Measurements from ENCODE around the gene USP21.
A peak's percentile ranks its signal among the peaks of the same experiment; 100 is the strongest.

The USP21 gene

DNA sequence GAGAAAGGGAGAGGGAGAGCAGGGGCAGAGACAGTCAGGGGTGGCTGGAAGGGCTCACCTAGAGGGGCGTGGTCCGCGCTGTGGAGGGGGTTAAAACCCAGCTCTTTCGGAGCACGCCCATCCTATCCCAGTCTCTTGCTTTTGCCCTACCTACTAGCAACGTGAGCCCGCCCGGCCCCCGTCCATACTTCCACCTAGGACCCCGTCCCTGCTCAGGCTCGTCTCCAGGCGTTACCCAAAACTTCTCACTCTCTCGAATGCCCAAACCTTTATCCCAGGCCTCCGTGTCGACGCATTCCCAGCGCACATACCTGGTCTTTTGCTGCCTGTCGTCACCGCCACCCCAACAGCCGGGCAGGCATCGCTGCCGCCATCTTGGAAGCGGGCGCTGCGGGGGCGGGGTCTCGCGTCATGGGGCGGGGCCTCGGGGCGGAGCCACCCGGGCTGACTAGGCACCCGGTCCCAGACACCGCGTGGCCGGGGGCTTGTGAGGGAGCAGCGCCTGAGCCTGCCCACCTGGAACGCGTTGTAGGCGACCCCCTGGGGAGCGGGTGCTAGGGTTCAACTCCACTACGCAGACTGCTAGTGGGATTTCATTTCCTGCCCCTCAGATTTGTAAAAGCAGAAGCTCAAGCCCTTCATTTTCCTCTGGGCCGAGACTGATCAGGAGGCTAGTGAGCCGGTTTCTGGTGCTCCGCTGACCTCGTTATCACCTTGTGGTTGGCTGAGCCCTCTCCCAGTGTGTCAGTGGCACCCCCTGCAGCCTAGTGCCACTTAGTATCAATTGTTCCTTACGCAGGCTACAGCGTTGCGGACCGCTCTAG is 18.0 kb downstream of the USP21 start, which contains the start of gene B4GALT3:
TSS of gene B4GALT3 (minus strand) at position 396 of the 824 bp plus-strand sequence. CDS start 1,447 bp downstream, outside the sequence.
- DNase-seq (ENCODE audit: low read depth): peak; percentile 61
- H3K4me3 ChIP-seq (ENCODE audit: low read length): peak within 1 kb of the TSS; percentile 98
- TF ChIP-seq, protein P1, sequence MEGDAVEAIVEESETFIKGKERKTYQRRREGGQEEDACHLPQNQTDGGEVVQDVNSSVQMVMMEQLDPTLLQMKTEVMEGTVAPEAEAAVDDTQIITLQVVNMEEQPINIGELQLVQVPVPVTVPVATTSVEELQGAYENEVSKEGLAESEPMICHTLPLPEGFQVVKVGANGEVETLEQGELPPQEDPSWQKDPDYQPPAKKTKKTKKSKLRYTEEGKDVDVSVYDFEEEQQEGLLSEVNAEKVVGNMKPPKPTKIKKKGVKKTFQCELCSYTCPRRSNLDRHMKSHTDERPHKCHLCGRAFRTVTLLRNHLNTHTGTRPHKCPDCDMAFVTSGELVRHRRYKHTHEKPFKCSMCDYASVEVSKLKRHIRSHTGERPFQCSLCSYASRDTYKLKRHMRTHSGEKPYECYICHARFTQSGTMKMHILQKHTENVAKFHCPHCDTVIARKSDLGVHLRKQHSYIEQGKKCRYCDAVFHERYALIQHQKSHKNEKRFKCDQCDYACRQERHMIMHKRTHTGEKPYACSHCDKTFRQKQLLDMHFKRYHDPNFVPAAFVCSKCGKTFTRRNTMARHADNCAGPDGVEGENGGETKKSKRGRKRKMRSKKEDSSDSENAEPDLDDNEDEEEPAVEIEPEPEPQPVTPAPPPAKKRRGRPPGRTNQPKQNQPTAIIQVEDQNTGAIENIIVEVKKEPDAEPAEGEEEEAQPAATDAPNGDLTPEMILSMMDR (conservative IDR thresholded peaks at IDR 0.05; ENCODE audit: low read length): 0 out of 2 replicates have a peak, but pooled peaks have one; percentile 5

DNA sequence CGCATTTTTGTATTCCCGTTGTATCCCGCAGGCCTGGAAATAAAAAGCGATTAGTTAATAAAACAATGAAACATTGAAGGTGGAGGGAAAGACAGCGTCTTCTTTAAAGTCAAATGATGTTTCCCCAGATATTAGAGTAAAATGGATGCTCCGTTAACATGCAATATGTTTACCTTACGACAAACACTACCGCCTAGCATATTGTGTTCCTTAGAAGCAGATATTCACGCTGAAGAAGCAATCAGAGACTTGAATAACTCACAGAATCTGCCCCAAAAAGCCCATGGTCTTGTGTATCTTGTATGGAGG is 18.6 kb downstream of the USP21 start:
- TF ChIP-seq, protein P1 (conservative IDR thresholded peaks at IDR 0.05; ENCODE audit: low read length): no peak
- H3K4me3 ChIP-seq (ENCODE audit: low read length): peak overlapping the region; percentile 98
- no peak for DNase-seq (ENCODE audit: low read depth)

DNA sequence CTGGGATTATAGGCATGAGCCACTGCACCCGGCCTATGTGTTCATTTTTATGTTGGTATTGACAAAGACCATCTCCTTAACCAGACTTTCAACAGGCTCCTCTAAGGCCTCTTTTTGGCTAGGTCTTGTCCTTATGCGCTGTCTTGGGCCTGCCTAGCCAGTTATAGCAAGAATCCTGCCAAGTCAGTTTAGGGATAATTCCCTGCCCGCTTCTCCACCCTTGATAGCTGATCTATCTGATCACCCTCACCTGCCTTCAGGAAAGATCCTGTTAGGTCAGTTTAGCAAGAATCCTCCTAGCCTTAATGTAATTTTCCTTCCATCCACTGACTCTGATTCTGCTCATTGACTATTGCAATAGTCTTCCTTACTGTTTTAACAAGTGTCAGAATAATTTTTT is 20.4 kb downstream of the USP21 start:
- TF ChIP-seq, protein P1 (conservative IDR thresholded peaks at IDR 0.05; ENCODE audit: low read length): no peak
- H3K4me3 ChIP-seq (ENCODE audit: low read length): no peak overlapping the region
- no peak for DNase-seq (ENCODE audit: low read depth)

DNA sequence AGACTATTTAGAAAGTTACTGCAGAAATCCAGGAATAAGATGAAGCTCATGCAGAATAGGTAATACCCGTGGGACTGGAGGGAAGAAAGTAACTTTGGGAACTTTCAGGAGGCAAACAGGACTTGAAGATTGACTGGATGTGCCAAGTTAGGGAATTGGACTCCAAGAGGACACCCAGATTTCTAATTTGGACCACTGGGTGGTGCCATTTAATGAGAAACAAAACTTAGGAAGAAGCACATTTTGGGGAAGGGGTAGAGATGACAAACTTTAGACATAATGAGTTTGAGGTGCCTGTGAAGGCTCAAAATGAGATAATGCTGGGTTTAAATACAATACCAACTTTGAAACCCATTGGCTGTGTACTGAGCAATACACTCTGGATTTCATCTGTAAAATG is 21.3 kb downstream of the USP21 start:
- DNase-seq (ENCODE audit: low read depth): no peak
- TF ChIP-seq, protein P1 (conservative IDR thresholded peaks at IDR 0.05; ENCODE audit: low read length): peak; percentile 54
- H3K4me3 ChIP-seq (ENCODE audit: low read length): no peak overlapping the region

DNA sequence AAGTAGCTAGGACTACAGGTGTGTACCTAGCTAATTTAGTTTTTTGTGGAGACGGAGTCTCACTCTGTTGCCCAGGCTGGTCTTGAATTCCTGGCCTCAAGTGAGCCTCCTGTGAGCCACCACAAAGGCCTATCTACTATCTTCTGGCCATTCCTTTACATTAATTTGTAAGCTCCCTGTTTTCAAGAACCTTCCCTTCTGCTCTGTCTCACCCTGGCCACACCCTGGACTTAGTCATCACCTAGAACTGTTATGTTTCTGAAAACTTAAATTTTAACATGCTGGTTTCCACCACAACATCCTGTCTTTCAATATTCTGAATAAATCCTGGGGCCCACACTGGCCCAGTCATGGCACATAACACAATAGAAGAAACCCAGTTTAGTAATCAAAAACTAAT is 22.9 kb downstream of the USP21 start:
- DNase-seq (ENCODE audit: low read depth): peak; percentile 71
- TF ChIP-seq, protein P1 (conservative IDR thresholded peaks at IDR 0.05; ENCODE audit: low read length): no peak
- no peak overlapping the region for H3K4me3 ChIP-seq (ENCODE audit: low read length)

DNA sequence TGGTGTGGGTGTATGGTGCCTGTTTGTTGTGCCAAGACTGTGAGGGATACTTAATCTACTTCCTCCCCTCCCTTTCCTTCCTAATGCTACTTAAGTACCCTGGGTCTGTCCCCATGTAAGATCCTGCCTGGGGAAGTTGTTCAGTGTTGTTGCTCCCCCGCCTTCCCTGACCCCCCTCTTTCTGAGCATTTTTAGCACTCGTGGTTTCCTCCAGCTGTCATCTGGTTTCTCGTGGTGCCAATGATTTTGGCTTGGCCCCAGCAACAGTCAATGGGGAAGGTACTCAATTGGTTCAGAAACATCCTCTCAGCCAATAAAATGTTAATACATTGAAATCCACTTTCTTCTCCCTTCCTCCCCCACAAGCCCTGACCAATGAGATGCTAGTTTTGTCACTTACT is 26.0 kb downstream of the USP21 start:
- TF ChIP-seq, protein P1 (conservative IDR thresholded peaks at IDR 0.05; ENCODE audit: low read length): no peak
- peak; percentile 88 for DNase-seq (ENCODE audit: low read depth)
- no peak overlapping the region for H3K4me3 ChIP-seq (ENCODE audit: low read length)

DNA sequence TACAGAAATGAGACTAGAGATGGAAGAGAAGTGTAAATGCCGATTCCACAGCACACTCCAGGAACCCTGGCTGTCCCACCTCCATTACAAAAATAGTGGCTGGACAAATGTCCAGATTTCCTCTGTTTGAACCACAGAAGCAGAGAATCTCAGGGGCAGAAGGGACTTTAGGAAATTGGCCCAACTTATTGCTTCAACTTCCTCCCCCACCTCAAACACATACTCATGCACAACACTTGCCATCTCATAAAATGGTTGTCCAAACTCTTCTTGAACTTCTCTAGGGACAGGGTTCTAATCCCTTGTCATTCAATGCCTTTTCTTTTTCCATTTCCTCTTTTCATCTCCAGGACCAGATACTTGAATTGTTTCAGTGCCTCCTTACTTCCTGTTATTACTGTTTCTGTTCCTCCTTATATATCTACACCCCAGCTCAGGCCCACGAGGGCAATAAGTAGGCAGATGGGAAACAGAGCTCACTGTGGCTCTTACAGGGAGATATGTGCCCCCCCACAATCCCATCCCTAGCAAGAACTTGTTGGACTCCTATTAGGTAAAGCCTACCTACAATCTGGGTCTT is 26.5 kb downstream of the USP21 start:
- TF ChIP-seq, protein P1 (conservative IDR thresholded peaks at IDR 0.05; ENCODE audit: low read length): no peak
- no peak overlapping the region for H3K4me3 ChIP-seq (ENCODE audit: low read length)
- DNase-seq (ENCODE audit: low read depth): no peak

All from AG10803 (cell line).